Suprapubic skin (tissue), 4 donors: ENCODE results near the gene MAD2L2.

Experiments
- POLR2A ChIP-seq, 2 donors: fragments of 450-650 bp; IDR thresholded peaks; one replicate each; pipeline ENCODE4 v1.6.1; 2017; ENCODE audit warnings: antibody characterized with exemption in 2 of 2, mild to moderate bottlenecking in 2 of 2, moderate library complexity in 2 of 2
- POLR2AphosphoS5 ChIP-seq, 3 donors: sonication (generic); formaldehyde crosslinking; IDR thresholded peaks; one replicate each; pipeline ENCODE4 v1.6.1; 2017; ENCODE audit warnings: antibody characterized with exemption in 3 of 3
- TF ChIP-seq, protein P1 (sequence below), 2 donors: fragments of 200-600 bp in 1 of 2; fragments of 450-650 bp in 1 of 2; sonication (generic) in 1 of 2; IDR thresholded peaks; one replicate each; pipeline ENCODE4 v1.5.1; 2016 to 2019; ENCODE audit warnings: antibody characterized with exemption in 2 of 2, mild to moderate bottlenecking in 1 of 2, moderate library complexity in 1 of 2

- TF ChIP-seq, protein P1, sequence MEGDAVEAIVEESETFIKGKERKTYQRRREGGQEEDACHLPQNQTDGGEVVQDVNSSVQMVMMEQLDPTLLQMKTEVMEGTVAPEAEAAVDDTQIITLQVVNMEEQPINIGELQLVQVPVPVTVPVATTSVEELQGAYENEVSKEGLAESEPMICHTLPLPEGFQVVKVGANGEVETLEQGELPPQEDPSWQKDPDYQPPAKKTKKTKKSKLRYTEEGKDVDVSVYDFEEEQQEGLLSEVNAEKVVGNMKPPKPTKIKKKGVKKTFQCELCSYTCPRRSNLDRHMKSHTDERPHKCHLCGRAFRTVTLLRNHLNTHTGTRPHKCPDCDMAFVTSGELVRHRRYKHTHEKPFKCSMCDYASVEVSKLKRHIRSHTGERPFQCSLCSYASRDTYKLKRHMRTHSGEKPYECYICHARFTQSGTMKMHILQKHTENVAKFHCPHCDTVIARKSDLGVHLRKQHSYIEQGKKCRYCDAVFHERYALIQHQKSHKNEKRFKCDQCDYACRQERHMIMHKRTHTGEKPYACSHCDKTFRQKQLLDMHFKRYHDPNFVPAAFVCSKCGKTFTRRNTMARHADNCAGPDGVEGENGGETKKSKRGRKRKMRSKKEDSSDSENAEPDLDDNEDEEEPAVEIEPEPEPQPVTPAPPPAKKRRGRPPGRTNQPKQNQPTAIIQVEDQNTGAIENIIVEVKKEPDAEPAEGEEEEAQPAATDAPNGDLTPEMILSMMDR (IDR thresholded peaks at IDR 0.05), result no peak
- TF ChIP-seq POLR2A (IDR thresholded peaks at IDR 0.05) (no peak), POLR2AphosphoS5 (IDR thresholded peaks at IDR 0.05) (no peak)
These were observed 25.8 kb downstream of the MAD2L2 start for GRCh38 chr1:11654939-11655808.
